GM23338 (cell line): Measurements from ENCODE around the gene TTLL8.

Experiments
- CTCF ChIP-seq, 2 experiments: fragments of 200-600 bp in 1 of 2; sonication (generic) in 1 of 2; conservative IDR thresholded peaks; 2 replicates each; pipeline versions ENCODE4 v1.5.1 to v1.6.1; 2016 to 2017; ENCODE audit warnings: antibody characterized with exemption in 2 of 2, low read depth in 2 of 2, mild to moderate bottlenecking in 2 of 2, moderate library complexity in 1 of 2
- EZH2 ChIP-seq: fragments of 200-600 bp; sonication (generic); IDR thresholded peaks from one replicate; pipeline ENCODE4 v1.8.0; 2017; ENCODE audit warnings: antibody characterized with exemption, mild to moderate bottlenecking, low read depth; ENCODE audit not compliant: unreplicated experiment
- JUNB ChIP-seq: IDR thresholded peaks from one replicate; pipeline ENCODE4 v1.6.1; 2016; ENCODE audit warnings: antibody characterized with exemption; ENCODE audit not compliant: unreplicated experiment
- POLR2AphosphoS5 ChIP-seq: IDR thresholded peaks from 2 replicates; pipeline ENCODE4 v1.6.1; 2016; ENCODE audit warnings: antibody characterized with exemption, low read depth

- no peak for TF ChIP-seq EZH2
- TF ChIP-seq CTCF (conservative IDR thresholded peaks at IDR 0.05; ENCODE audit: low read depth in 2 of 2), result no peak
- TF ChIP-seq POLR2AphosphoS5, result no peak
- TF ChIP-seq JUNB, result no peak
These were observed 14.8 kb upstream of the TTLL8 start for GRCh38 chr22:50072714-50073538.
